GM19240 (cell line): ENCODE data around the gene RBM38.

ENCODE experiments used
- DNase-seq: peaks from one replicate; pipeline ENCODE4 v3.0.0; 2011; ENCODE audit warnings: low spot score; ENCODE audit not compliant: insufficient read length

RBM38 gene

GRCh38 chr20:57450931-57451330 lies 59.7 kb downstream of the RBM38 start:
- DNase-seq, result no peak

GRCh38 chr20:57451431-57451794 lies 60.2 kb downstream of the RBM38 start:
- DNase-seq, result no peak

GRCh38 chr20:57451795-57452661 lies 60.8 kb downstream of the RBM38 start:
- DNase-seq, result no peak

GRCh38 chr20:57455386-57455785 lies 64.2 kb downstream of the RBM38 start:
- no peak for DNase-seq

- DNase-seq, result no peak
Measured at GRCh38 chr20:57456116-57456515, 64.9 kb downstream of the RBM38 start.

- DNase-seq, result no peak
Measured at GRCh38 chr20:57457243-57458095, 66.3 kb downstream of the RBM38 start.

- DNase-seq, result no peak
Measured at GRCh38 chr20:57458400-57459160, 67.4 kb downstream of the RBM38 start.
